PFSK-1 (cell line): ENCODE results near the gene KMT2D.

Experiments
- FOXP2 ChIP-seq: optimal IDR thresholded peaks from 2 replicates; pipeline ENCODE3; 2011; ENCODE audit warnings: borderline replicate concordance, control low read depth, inconsistent platforms; ENCODE audit not compliant: insufficient read depth; ENCODE audit errors: extremely low read length, extremely low read depth
- POLR2AphosphoS5 ChIP-seq: IDR thresholded peaks from 2 replicates; pipeline ENCODE4 v1.6.1; 2012; ENCODE audit warnings: low read depth, mild to moderate bottlenecking, control low read depth, low read length, moderate library complexity
- SIN3A ChIP-seq: IDR thresholded peaks from 2 replicates; pipeline ENCODE4 v1.6.1; 2012; ENCODE audit warnings: mild to moderate bottlenecking, low read length, moderate library complexity, borderline replicate concordance; ENCODE audit not compliant: insufficient read depth
- TAF1 ChIP-seq: IDR thresholded peaks from 2 replicates; pipeline ENCODE4 v1.6.1; 2012; ENCODE audit warnings: low read length, control low read depth, borderline replicate concordance; ENCODE audit not compliant: insufficient read depth
- TF ChIP-seq, protein P1 (sequence below), 2 experiments: IDR thresholded peaks; 2 replicates each; pipeline versions ENCODE4 v1.6.1 to v1.8.0; 2011 to 2012; ENCODE audit warnings: low read depth in 2 of 2, low read length in 2 of 2, control low read depth in 1 of 2, inconsistent platforms in 1 of 2, mild to moderate bottlenecking in 1 of 2, moderate library complexity in 1 of 2; ENCODE audit not compliant: insufficient read depth in 1 of 2

KMT2D gene

DNA sequence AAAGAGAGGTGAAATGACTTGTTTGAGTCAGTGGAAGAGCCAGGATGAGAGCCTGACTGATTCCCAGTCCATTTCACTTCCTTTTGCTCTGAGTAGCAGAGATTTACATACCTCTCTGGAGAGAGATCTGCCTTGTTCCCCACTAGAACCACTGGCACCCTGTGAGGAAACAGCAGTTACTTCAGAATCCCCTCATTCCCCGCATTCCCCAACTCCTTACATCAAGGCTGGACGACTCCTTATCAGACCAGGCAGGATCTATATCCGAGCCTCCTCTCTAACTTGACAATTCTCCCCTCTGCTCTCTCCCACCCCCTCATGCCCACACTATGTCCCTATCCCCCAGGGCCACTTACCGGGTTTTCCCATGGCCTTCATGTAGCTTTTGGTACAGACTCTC, 5.5 kb upstream of the KMT2D start:
- TF ChIP-seq FOXP2 = no peak
- no peak for TF ChIP-seq POLR2AphosphoS5
- no peak for TF ChIP-seq SIN3A
- TF ChIP-seq, protein P1, sequence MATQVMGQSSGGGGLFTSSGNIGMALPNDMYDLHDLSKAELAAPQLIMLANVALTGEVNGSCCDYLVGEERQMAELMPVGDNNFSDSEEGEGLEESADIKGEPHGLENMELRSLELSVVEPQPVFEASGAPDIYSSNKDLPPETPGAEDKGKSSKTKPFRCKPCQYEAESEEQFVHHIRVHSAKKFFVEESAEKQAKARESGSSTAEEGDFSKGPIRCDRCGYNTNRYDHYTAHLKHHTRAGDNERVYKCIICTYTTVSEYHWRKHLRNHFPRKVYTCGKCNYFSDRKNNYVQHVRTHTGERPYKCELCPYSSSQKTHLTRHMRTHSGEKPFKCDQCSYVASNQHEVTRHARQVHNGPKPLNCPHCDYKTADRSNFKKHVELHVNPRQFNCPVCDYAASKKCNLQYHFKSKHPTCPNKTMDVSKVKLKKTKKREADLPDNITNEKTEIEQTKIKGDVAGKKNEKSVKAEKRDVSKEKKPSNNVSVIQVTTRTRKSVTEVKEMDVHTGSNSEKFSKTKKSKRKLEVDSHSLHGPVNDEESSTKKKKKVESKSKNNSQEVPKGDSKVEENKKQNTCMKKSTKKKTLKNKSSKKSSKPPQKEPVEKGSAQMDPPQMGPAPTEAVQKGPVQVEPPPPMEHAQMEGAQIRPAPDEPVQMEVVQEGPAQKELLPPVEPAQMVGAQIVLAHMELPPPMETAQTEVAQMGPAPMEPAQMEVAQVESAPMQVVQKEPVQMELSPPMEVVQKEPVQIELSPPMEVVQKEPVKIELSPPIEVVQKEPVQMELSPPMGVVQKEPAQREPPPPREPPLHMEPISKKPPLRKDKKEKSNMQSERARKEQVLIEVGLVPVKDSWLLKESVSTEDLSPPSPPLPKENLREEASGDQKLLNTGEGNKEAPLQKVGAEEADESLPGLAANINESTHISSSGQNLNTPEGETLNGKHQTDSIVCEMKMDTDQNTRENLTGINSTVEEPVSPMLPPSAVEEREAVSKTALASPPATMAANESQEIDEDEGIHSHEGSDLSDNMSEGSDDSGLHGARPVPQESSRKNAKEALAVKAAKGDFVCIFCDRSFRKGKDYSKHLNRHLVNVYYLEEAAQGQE (IDR thresholded peaks at IDR 0.05; ENCODE audit: insufficient read depth in 1 of 2, low read depth in 2 of 2, low read length in 2 of 2) = no peak
- TF ChIP-seq TAF1 = no peak

DNA sequence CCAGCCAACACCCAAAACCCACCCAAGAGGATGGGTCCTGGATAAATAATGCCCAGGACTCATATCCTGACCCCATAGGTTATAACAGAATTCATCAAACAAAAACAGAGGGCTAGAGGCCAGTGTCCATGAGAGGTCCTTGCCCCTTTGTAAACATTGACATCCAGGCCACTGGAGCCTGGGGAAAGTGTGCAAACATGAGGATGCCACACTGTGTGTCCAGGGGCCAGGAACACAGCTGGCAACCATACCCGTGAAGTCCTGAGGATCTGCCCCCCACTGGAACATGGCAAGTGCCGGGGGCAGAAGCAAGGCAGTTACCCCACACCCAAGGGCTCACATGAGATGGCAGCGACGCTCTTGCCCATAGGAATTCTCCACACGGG, 4.2 kb upstream of the KMT2D start:
- TF ChIP-seq, protein P1 (IDR thresholded peaks at IDR 0.05; ENCODE audit: insufficient read depth in 1 of 2, low read depth in 2 of 2, low read length in 2 of 2) = no peak
- no peak for TF ChIP-seq TAF1
- no peak for TF ChIP-seq FOXP2
- no peak for TF ChIP-seq POLR2AphosphoS5
- no peak for TF ChIP-seq SIN3A

DNA sequence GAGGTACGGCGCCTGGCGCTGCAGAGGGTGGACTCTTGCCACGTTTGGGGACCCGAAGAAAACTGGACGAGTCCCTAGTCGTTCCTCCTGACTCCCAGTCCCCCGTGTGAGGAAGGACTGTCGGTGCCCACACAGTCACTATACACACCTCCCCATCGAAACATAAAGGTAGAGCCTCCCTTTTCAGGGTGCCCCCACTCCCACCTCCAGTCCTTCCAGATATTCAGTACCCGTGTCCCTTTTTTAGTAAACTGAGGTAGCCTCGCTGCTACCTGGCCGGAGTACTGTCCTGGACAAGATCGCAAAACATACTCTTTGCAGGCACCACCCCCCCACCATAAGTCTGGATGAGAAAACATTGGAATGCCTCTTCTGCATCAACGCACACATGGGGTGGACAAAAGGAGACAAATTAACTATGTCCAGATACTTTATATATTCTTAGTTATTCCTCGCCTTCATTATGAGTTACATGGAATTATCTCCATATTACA, 610 bp upstream of the KMT2D start:
- TF ChIP-seq SIN3A = 0 out of 2 replicates have a peak, but pooled peaks have one; percentile 42
- TF ChIP-seq, protein P1 (IDR thresholded peaks at IDR 0.05; ENCODE audit: insufficient read depth in 1 of 2, low read depth in 2 of 2, low read length in 2 of 2) = no peak

DNA sequence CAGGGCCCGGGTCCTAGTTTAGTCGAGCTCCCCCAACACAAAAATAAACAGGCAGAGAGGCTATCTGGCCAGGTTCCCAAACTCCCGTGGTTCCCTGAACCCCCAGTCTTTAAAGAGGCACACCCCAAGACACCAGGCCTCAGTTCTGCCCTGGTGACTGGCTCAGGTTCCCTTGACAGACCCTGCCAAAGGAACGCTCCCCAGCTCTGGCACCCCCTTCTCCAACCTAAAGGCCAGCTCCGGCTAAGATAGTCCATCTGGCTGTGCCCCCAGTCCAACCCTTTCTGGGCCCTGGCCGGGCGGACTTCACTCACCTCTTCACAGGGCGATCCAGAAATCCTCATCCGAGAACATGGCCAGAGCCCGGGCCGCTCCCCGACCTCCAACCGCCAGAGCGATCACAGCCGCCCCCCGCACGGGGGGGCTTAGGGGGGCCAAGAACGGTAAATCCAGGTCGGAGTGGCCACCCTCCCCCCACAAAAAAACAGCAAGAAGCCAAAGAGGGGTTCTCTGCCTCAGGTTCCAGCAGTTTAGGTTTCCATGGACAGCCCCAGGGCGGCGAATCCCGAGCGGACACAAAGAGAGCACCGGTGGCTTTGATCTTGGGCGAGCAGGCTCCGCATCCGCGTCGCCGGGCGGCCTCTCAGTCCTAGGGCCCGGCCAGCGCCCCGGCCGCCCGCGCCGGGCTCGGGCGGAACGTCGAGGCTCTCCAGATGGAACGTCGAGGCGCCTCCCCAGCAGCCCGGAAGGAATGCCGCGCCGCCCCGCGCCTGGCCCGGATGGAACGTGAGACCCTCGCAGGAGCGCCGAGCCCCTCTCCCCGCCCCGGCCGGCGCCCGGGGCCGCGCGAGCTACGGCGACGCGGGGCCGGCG, 1.1 kb downstream of the KMT2D start:
- TF ChIP-seq FOXP2 (no peak), POLR2AphosphoS5 (no peak)

DNA sequence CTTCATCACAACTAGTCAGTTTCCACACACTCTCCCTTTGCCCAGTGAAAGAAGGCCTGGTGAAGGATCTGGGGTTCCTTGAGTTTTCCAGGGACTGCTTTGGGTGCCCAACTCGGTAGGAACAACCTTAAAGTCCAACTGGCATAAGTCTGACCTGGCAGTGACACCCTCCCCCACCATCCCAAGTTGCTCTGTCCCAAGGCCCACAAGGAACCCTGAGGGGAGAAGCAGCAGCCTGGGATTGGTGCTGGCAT, 1.6 kb downstream of the KMT2D start:
- no peak for TF ChIP-seq POLR2AphosphoS5
- TF ChIP-seq SIN3A = no peak
- no peak for TF ChIP-seq TAF1
- TF ChIP-seq, protein P1 (IDR thresholded peaks at IDR 0.05; ENCODE audit: insufficient read depth in 1 of 2, low read depth in 2 of 2, low read length in 2 of 2) = no peak
- no peak for TF ChIP-seq FOXP2
